GM18907 (cell line): ENCODE measurements around the gene PFKFB2.

Experiments used
- ATAC-seq: cut with Tn5 transposase; IDR thresholded peaks from one replicate; pipeline ENCODE4 v1.9.1; 2021; ENCODE audit warnings: mild to moderate bottlenecking, moderate library complexity; ENCODE audit not compliant: unreplicated experiment

The PFKFB2 gene

GRCh38 chr1:207088161-207088560 lies 35.1 kb downstream of the PFKFB2 start:
- no peak for ATAC-seq

DNA sequence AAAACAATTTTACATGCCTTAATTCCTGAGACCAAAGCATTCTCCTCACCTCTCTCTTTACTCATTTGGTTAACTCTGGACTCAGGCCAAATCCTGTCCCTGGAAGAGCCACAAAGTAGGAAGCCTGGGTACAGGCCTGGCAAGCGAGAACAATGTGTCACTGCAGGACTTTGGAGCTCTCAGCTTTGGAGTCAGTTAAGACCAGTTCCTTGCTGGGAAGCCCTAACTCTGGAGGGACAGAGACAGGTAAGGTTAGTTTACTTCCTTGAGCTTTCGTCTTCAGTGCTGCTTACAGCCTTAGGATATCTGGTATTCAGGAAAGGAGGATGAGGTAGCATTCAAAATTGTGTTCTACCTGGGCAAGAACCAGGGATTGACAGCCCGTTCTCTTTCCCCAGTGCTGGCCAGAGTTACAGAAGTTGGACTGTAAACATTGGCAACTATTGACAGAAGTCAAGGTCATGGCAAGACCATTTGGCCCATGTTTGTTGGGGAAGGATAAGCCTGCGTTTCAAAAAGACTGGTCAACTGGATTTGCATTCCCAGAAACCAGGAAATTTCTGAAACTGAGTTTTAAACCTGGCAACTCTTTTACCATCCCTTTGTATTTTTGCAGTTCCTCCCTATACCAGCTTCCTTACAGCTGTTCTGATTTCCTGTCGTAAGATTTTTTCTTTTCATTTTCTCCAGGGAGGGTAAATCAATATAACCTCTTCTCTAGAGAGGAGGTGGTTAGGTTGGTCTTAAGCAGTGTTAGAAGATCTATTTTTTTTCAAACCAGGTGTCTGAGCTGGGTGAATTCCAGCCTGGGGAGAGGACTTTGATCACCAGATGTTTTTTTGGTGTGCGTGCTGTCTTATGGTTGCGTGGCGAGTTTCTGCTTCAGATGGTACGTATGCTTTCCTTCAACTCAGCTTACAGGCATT lies 35.9 kb downstream of the PFKFB2 start, which contains the start of gene C4BPB:
C4BPB (plus strand) TSS at position 160 of the 926 bp plus-strand sequence; CDS start at position 832, 672 bp downstream.
- no peak for ATAC-seq

- no peak for ATAC-seq
Measured at GRCh38 chr1:207089627-207090355, 36.7 kb downstream of the PFKFB2 start.

DNA sequence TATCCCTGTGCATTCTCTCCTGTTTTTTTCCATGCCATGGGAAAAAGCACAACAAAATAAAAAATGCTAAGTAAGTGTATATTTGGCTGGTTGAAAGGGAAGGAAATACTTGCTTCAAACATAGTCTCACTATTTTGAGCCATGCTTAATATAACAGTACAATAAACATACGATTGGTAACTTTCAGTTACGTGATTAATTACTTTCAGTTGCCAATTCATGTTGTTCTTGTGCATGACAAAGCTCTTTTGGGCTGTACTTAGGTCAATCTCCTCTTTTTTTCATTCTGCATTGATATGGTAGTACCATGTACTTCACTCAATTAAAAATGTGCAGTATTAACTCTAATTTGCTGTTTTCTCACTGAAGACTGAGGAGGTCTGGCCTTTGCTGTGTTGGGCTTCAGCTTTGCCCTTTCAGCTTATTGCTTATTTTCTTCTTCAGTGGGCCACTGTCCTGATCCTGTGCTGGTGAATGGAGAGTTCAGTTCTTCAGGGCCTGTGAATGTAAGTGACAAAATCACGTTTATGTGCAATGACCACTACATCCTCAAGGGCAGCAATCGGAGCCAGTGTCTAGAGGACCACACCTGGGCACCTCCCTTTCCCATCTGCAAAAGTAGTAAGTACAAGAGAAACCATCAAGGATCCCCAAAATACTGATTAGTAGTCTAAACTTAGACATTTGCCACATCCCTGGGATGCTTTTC lies 38.3 kb downstream of the PFKFB2 start:
- no peak for ATAC-seq

DNA sequence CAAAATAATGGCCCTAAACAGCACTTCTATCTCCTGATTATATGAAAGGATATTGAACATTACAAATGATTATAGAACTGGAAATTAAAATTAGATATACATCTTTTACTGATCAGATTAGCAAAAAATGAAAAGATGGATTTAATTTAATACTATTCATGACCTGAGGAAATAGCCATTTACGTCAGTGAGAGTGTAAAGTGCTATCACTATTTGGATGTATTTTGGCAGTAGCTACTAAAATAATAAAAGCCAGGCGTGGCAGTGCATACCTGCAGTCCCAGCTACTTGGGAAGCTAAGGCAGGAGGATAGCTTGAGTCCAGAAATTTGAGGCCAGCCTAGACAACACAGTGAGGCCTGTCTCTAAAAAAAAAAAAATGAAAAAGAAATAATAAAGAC lies 40.9 kb downstream of the PFKFB2 start:
- ATAC-seq: no peak

- peak; percentile 79 for ATAC-seq
Measured at GRCh38 chr1:207097871-207098324, 44.8 kb downstream of the PFKFB2 start.

DNA sequence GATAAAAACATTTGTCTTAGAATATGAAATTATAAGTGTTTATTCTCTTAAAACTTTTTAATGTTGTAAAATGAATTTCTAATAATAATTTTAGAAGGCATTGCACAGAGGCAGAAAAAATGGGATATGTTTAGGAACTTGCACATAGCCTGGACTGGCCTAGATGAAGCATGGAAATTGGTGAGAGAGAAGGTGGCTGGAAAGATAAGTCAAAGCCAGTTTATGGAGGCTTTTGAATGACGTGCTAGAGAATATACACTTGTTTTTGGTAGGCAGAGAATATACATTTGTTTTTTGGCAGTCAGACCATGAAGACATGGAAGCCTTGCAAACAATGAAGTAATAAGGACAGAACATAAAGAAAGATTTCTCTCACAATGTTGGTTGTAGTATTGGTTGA lies 48.6 kb downstream of the PFKFB2 start:
- no peak for ATAC-seq

- no peak for ATAC-seq
Measured at GRCh38 chr1:207102146-207102545, 49.1 kb downstream of the PFKFB2 start.

- no peak for ATAC-seq
Measured at GRCh38 chr1:207102659-207103058, 49.6 kb downstream of the PFKFB2 start.

DNA sequence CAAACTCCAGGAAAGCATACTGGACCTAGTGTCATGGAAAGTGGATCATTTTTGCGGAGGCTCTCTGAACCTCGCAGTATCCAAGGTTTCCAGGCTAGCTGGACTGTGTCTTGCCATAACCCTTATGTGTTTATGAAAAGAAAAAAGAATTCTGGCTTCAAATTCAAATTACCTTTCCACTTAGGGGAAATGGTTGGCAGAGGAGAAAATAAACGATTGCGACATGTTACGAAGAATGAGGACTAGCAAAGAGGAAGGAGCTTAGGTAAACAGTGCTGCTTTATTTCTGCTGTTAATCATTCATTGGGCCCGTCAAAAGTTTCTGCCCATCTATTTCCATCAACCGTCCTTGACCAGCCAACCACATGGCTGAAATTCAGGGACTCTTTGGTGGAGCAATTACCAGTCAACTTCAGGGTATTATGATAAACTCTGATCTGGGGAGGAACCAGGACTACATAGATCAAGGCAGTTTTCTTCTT lies 50.9 kb downstream of the PFKFB2 start, which contains the start of gene C4BPA:
C4BPA (plus strand) TSS at position 342 of the 482 bp plus-strand sequence. CDS start 8,793 bp downstream, outside the sequence.
- no peak for ATAC-seq

DNA sequence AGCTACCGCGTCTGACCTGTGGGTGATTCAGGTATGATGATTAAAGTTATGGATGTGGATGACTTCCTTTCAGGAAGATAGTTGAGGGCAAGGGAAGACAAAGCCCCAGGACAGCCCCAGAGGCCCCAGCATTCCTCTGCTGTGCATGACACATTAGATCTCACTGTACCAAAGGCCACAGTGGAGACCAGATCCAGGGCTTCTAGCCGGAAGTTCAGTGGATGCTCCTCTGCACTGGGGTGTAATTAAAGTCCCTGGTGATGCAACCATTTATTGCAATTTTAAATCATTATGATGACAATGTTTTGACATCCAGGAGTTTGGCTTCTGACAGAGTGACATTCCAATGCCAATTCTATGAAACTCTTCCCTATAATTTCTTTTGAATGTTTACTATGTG lies 55.9 kb downstream of the PFKFB2 start:
- no peak for ATAC-seq

DNA sequence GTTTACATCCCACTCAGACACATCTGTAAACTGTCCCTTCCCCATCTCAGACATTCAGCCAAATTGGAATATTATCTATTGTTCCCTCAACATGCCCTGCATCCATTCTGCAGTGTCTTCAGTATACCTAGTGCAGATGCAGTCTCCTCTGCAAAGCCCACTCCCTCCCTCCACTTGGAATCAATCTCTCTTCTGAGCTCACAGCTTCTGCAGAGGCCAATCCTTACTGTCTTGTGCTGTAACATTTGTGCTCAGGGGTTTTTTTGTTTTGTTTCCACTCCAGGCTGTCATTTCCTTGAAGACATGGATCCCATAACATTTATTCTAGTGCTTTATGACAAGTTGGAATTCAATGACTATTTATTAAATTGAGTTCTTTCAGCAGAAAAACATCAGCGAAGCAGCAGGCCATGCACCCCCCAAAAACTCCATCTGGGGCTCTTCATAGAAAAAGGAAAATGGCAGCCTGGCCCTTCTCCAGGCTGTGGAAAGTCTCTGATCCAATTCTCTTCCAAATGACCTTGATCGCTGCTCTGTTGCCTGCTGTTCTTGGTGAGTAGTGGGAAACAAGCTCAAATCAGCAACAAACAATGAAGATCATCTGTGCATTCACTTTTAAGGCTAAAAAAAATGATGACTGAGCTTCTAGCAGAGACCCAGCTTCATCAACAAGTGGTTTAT lies 59.7 kb downstream of the PFKFB2 start:
- ATAC-seq: no peak

- no peak for ATAC-seq
Measured at GRCh38 chr1:207115269-207115668, 62.2 kb downstream of the PFKFB2 start.

- ATAC-seq: no peak
Measured at GRCh38 chr1:207124389-207124788, 71.3 kb downstream of the PFKFB2 start.

DNA sequence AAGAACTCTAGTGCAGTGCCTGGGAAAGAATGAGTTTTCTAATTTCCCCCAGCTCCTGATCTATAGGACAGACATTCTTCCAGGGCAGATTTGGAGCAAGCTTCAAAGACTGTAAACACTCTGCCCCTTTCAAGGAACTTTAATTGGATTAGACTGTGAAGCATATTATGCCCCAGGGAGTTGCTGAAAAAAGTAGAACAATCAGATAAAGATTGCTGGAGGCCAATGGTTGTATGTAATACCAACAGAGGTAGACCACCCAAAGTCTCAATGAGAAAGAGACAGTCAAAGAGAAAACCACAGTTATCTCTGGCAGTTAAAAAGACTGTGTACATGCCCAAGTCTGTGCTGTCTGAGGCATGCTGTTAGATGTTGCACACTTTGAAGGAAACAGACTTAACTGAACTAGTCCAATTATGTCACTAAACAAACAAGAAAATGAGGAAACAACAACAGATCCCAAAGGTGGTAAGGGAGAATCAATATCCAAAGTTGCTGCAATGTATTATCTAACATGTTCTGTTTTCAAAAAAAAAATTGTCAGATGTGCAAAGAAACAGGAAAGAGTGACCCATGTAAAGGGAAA lies 75.4 kb downstream of the PFKFB2 start:
- ATAC-seq: no peak

DNA sequence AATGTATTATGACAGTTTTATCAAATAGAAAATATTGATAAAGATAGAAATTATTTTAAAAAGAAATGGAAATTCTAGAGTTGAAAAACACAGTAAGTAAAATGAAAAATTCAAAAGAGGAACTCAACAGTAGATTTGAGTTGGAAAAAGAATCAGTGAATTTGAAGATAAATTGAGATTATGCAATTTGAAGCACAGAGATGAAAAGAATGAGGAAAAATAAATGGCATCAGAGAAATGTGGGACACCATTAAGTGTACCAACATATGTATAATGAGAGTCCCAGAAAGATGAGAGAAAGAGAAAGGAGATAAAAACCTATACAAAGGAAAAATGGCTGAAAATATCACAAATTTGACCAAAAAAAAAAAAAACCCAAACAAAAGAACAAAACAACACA lies 76.0 kb downstream of the PFKFB2 start:
- ATAC-seq: no peak
